ENCODE data around the gene ATP2A3.
A peak's percentile ranks its signal among the peaks of the same experiment; 100 is the strongest.

The ATP2A3 gene

GRCh38 chr17:3892095-3892998 is 71.9 kb downstream of the ATP2A3 start:
- Histone ChIP-seq H3K9me3 (ENCODE audit: low read depth, low read length) (no peaks in the 10 kb centered on the region), H3K27ac (no peak overlapping the region), H3K9ac (ENCODE audit: insufficient read length) (peak overlapping the region; percentile 32), H3K36me3 (ENCODE audit: insufficient read depth, low read length) (no peaks in the 10 kb centered on the region), H3K4me3 (peak overlapping the region; percentile 92)
- TF ChIP-seq FOXP2 (optimal IDR thresholded peaks at IDR 0.05; ENCODE audit: control extremely low read depth, extremely low read length, insufficient read depth): no peak
- TF ChIP-seq EZH2 (IDR thresholded peaks at IDR 0.05): no peak
- no peak for TF ChIP-seq POLR2AphosphoS5 (IDR thresholded peaks at IDR 0.05; ENCODE audit: borderline replicate concordance, low read depth, low read length)
- no peak for DNase-seq (ENCODE audit: low read depth, low spot score)

GRCh38 chr17:3891626-3892094 is 72.6 kb downstream of the ATP2A3 start:
- DNase-seq (ENCODE audit: low read depth, low spot score): no peak
- Histone ChIP-seq H3K36me3 (ENCODE audit: insufficient read depth, low read length) (no peaks in the 10 kb centered on the region), H3K4me3 (peak overlapping the region; percentile 92), H3K27ac (no peak overlapping the region), H3K9ac (ENCODE audit: insufficient read length) (no peak overlapping the region), H3K9me3 (ENCODE audit: low read depth, low read length) (no peaks in the 10 kb centered on the region)
- TF ChIP-seq EZH2 (IDR thresholded peaks at IDR 0.05): no peak
- TF ChIP-seq FOXP2 (optimal IDR thresholded peaks at IDR 0.05; ENCODE audit: control extremely low read depth, extremely low read length, insufficient read depth): no peak

- no peak for DNase-seq (ENCODE audit: low read depth, low spot score)
- Histone ChIP-seq H3K36me3 (ENCODE audit: insufficient read depth, low read length) (no peaks in the 10 kb centered on the region), H3K9ac (ENCODE audit: insufficient read length) (no peak overlapping the region), H3K27ac (no peak overlapping the region), H3K4me3 (0 out of 2 replicates have a peak overlapping the region, but pooled peaks have one; percentile 8), H3K9me3 (ENCODE audit: low read depth, low read length) (no peaks in the 10 kb centered on the region)
- TF ChIP-seq FOXP2 (optimal IDR thresholded peaks at IDR 0.05; ENCODE audit: control extremely low read depth, extremely low read length, insufficient read depth) (no peak), EZH2 (IDR thresholded peaks at IDR 0.05) (no peak), POLR2AphosphoS5 (IDR thresholded peaks at IDR 0.05; ENCODE audit: borderline replicate concordance, low read depth, low read length) (no peak)
Observed at GRCh38 chr17:3890878-3891219, 73.4 kb downstream of the ATP2A3 start.

GRCh38 chr17:3890082-3890877 is 74.0 kb downstream of the ATP2A3 start:
- Histone ChIP-seq H3K36me3 (ENCODE audit: insufficient read depth, low read length) (no peaks in the 10 kb centered on the region), H3K27ac (no peak overlapping the region)

GRCh38 chr17:3889325-3890012 is 74.8 kb downstream of the ATP2A3 start:
- H3K27ac ChIP-seq: no peak overlapping the region
- H3K36me3 ChIP-seq (ENCODE audit: insufficient read depth, low read length): no peaks in the 10 kb centered on the region; the same call in 1 of the 2 replicates
- no peak overlapping the region for H3K4me3 ChIP-seq
- no peak overlapping the region for H3K9ac ChIP-seq (ENCODE audit: insufficient read length)
- DNase-seq (ENCODE audit: low read depth, low spot score): no peak
- TF ChIP-seq FOXP2 (optimal IDR thresholded peaks at IDR 0.05; ENCODE audit: control extremely low read depth, extremely low read length, insufficient read depth) (no peak), EZH2 (IDR thresholded peaks at IDR 0.05) (no peak), POLR2AphosphoS5 (IDR thresholded peaks at IDR 0.05; ENCODE audit: borderline replicate concordance, low read depth, low read length) (no peak)
- H3K9me3 ChIP-seq (ENCODE audit: low read depth, low read length): no peaks in the 10 kb centered on the region

More at GRCh38 chr17:3890082-3890877, 74.0 kb downstream of the ATP2A3 start:
- Histone ChIP-seq H3K4me3 (0 out of 2 replicates have a peak overlapping the region, but pooled peaks have one; percentile 8), H3K9me3 (ENCODE audit: low read depth, low read length) (no peaks in the 10 kb centered on the region), H3K9ac (ENCODE audit: insufficient read length) (no peak overlapping the region)
- no peak for TF ChIP-seq EZH2 (IDR thresholded peaks at IDR 0.05)
- no peak for TF ChIP-seq FOXP2 (optimal IDR thresholded peaks at IDR 0.05; ENCODE audit: control extremely low read depth, extremely low read length, insufficient read depth)
- TF ChIP-seq POLR2AphosphoS5 (IDR thresholded peaks at IDR 0.05; ENCODE audit: borderline replicate concordance, low read depth, low read length): no peak
- no peak for DNase-seq (ENCODE audit: low read depth, low spot score)

GRCh38 chr17:3888343-3889171 is 75.7 kb downstream of the ATP2A3 start:
- no peak for DNase-seq (ENCODE audit: low read depth, low spot score)
- H3K9ac ChIP-seq (ENCODE audit: insufficient read length): no peak overlapping the region
- H3K27ac ChIP-seq: no peak overlapping the region

GRCh38 chr17:3887804-3888203 is 76.4 kb downstream of the ATP2A3 start:
- no peaks in the 10 kb centered on the region for H3K9me3 ChIP-seq (ENCODE audit: low read depth, low read length)
- no peak overlapping the region for H3K4me3 ChIP-seq
- H3K36me3 ChIP-seq (ENCODE audit: insufficient read depth, low read length): no peaks in the 10 kb centered on the region; the same call in 1 of the 2 replicates
- DNase-seq (ENCODE audit: low read depth, low spot score): no peak
- H3K27ac ChIP-seq: no peak overlapping the region
- H3K9ac ChIP-seq (ENCODE audit: insufficient read length): no peak overlapping the region
- TF ChIP-seq POLR2AphosphoS5 (IDR thresholded peaks at IDR 0.05; ENCODE audit: borderline replicate concordance, low read depth, low read length): no peak
- no peak for TF ChIP-seq EZH2 (IDR thresholded peaks at IDR 0.05)
- TF ChIP-seq FOXP2 (optimal IDR thresholded peaks at IDR 0.05; ENCODE audit: control extremely low read depth, extremely low read length, insufficient read depth): no peak

More at GRCh38 chr17:3888343-3889171, 75.7 kb downstream of the ATP2A3 start:
- Histone ChIP-seq H3K36me3 (ENCODE audit: insufficient read depth, low read length) (no peaks in the 10 kb centered on the region; the same call in 1 of the 2 replicates), H3K4me3 (no peak overlapping the region), H3K9me3 (ENCODE audit: low read depth, low read length) (no peaks in the 10 kb centered on the region)
- no peak for TF ChIP-seq POLR2AphosphoS5 (IDR thresholded peaks at IDR 0.05; ENCODE audit: borderline replicate concordance, low read depth, low read length)
- no peak for TF ChIP-seq FOXP2 (optimal IDR thresholded peaks at IDR 0.05; ENCODE audit: control extremely low read depth, extremely low read length, insufficient read depth)
- TF ChIP-seq EZH2 (IDR thresholded peaks at IDR 0.05): no peak
